ENCODE results near the gene OBP2B. TPM values are rescaled to one million over a fixed set of nuclear protein-coding genes. Genes with fewer than 3 reads are reported as not detected.
"Not testable (repeated sequence)": the region's sequence is repeated elsewhere in the genome, so short reads cannot be mapped to it uniquely, and the experiment has no call there.

OBP2B gene
- total RNA-seq, 1 experiment from 2014 or later: not detected

DNA sequence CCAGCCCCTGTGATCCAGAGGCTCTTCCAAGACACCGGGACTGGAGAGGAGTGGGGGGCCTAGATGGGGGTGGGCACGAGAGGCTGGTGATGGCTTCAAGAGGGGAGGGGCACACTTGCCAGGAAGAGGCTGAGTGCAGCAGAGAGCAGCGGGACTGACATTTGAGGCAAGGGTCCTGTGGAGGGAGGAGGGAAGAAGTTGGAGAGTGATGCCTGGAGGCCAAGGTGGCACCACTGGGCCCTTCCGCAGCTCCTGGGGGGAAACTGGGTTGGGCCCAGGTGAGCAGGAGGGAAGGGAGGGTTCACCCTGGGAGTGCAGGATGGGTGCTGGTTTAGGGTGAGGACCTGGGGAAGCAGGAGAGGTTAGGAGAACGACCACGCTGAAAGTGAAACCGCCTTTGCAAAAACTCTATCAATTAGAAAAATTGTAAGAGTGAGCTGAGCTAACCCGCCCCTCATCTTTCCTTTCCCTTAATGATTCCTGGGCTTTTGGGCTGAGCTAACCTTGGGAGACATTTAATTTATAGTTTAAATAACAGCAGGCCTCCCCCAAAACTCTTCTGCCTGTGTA, 39.8 kb upstream of the OBP2B start:
- DNase-seq (ENCODE audit: low read depth in 1 of 2, low spot score in 2 of 2): no peak
- H3K4me1 ChIP-seq (replicated peaks): no peaks in the 10 kb centered on the region
- no peak overlapping the region for H3K4me3 ChIP-seq
- peaks cover 35% of the 10 kb centered on the region for H3K27me3 ChIP-seq (replicated peaks)
- no peaks in the 10 kb centered on the region for H3K36me3 ChIP-seq
- H3K27ac ChIP-seq: no peak overlapping the region
- no peaks in the 10 kb centered on the region for H3K9me3 ChIP-seq (replicated peaks)

DNA sequence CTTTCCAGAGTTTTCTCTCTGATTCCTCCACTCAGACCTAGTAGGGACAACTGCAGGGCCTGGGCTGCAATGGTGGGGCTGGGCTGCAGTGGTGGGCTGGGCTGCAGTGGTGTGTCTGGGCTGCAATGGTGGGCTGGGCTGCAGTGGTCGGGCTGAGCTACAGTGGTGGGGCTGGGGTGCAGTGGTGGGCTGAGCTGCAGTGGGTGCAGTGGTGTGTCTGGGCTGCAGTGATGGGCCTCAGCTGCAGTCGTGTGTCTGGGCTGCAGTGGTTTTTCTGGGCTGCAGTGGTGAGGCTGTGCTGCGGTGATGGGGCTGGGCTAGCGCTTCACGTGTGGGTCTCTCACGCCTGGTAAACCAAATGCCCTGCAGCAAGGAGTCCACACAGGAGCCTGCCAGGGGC, 38.6 kb upstream of the OBP2B start:
- H3K36me3 ChIP-seq: no peaks in the 10 kb centered on the region
- no peak for DNase-seq (ENCODE audit: low read depth in 1 of 2, low spot score in 2 of 2)
- H3K9me3 ChIP-seq (replicated peaks): no peaks in the 10 kb centered on the region
- H3K27ac ChIP-seq: no peak overlapping the region
- no peaks in the 10 kb centered on the region for H3K4me1 ChIP-seq (replicated peaks)
- H3K27me3 ChIP-seq (replicated peaks): peaks cover 39% of the 10 kb centered on the region
- no peak overlapping the region for H3K4me3 ChIP-seq

DNA sequence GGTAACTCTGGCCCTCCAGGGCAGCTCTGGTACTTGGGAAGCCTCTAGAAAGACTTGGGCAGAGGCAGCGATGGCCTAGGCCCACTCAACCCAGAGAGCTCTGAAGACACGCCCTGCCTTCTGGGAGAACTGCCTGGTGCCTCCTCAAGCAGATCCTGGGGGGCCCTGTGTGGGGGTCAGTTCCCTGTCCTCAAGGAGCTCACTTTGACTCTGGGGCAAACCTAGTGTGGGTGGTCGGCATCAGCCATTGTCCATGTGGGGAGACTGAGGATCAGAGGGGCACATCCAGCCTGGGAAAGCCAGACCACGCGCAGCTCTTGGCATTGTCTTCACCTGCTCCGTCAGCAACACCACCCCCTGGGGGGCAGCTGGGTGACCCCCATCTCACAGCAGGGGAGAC, 37.9 kb upstream of the OBP2B start:
- no peak overlapping the region for H3K27ac ChIP-seq
- no peak for DNase-seq (ENCODE audit: low read depth in 1 of 2, low spot score in 2 of 2)
- H3K9me3 ChIP-seq (replicated peaks): no peaks in the 10 kb centered on the region
- H3K27me3 ChIP-seq (replicated peaks): peaks cover 43% of the 10 kb centered on the region
- H3K36me3 ChIP-seq: no peaks in the 10 kb centered on the region
- no peaks in the 10 kb centered on the region for H3K4me1 ChIP-seq (replicated peaks)
- no peak overlapping the region for H3K4me3 ChIP-seq

DNA sequence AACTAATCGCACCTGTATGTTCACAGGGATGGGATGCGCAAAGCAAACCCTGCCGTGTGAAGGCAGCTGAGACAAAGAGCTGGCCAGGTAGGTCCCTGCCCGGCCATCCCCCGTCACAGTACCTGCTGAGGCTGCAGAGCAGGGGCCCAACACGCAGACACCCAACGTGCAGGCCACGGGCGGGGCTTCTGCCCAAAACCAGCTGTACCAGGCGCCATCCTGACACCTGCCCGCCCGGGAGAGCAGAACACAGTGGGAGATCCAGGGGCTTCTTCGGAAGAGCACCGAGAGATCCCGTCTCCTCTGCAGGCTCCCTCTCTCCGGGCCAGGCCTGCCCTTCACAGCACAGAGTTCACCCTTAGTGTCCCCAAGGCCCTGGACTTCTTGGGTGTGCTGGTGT, 37.5 kb upstream of the OBP2B start:
- Histone ChIP-seq H3K4me1 (replicated peaks) (no peaks in the 10 kb centered on the region), H3K9me3 (replicated peaks) (no peaks in the 10 kb centered on the region), H3K36me3 (no peaks in the 10 kb centered on the region), H3K27ac (no peak overlapping the region), H3K4me3 (no peak overlapping the region), H3K27me3 (replicated peaks) (peaks cover 46% of the 10 kb centered on the region)
- DNase-seq (ENCODE audit: low read depth in 1 of 2, low spot score in 2 of 2): no peak

DNA sequence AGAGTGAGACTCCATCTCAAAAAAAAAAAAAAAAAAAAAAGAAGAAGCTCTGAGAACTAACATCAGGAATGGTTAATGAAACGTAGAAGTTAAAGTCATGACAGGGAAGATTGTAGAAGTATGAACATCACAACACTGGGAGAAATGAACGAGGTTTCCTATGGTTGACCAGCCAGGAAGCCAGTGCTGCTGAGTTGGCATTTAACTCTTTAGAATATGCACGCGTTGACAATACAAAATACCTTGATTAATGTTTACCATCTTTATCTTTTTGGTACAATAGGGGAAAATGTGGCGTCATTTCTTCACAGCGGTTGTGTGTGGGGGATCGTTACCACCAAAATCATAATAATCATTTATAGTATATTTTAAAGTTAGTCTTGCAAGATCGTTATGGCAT, 33.9 kb upstream of the OBP2B start:
- no peaks in the 10 kb centered on the region for H3K36me3 ChIP-seq
- peaks cover 24% of the 10 kb centered on the region for H3K27me3 ChIP-seq (replicated peaks)
- no peak for DNase-seq (ENCODE audit: low read depth in 1 of 2, low spot score in 2 of 2)
- no peaks in the 10 kb centered on the region for H3K4me1 ChIP-seq (replicated peaks)
- no peaks in the 10 kb centered on the region for H3K9me3 ChIP-seq (replicated peaks)
- no peak overlapping the region for H3K27ac ChIP-seq
- H3K4me3 ChIP-seq: no peak overlapping the region

DNA sequence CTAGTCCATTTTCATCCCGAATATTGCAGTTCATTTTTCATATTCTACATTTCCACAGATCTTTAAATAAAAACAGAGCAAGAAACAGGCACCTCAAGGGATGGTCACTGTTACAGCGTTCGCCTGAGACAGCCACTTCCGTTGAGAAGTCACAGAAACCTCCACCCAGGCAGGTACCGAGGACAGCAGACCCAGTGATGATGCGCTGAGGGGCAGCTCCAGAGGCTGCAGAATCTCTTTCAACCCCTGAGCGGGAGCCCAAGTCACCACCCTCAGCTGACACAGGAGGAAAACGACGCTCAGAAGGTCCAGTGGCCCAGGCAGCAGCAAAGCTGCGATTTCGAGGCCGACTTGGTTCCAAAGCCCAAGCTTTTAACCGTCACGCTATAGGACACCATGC, 33.2 kb upstream of the OBP2B start:
- peaks cover 22% of the 10 kb centered on the region for H3K27me3 ChIP-seq (replicated peaks)
- no peak overlapping the region for H3K4me3 ChIP-seq
- H3K36me3 ChIP-seq: no peaks in the 10 kb centered on the region
- DNase-seq (ENCODE audit: low read depth in 1 of 2, low spot score in 2 of 2): no peak
- no peaks in the 10 kb centered on the region for H3K4me1 ChIP-seq (replicated peaks)
- H3K27ac ChIP-seq: no peak overlapping the region
- no peaks in the 10 kb centered on the region for H3K9me3 ChIP-seq (replicated peaks)

GRCh38 chr9:133239533-133240090, 30.6 kb upstream of the OBP2B start:
- DNase-seq (ENCODE audit: low read depth in 1 of 2, low spot score in 2 of 2): no peak
- Histone ChIP-seq H3K36me3 (no peaks in the 10 kb centered on the region), H3K4me1 (replicated peaks) (no peaks in the 10 kb centered on the region), H3K9me3 (replicated peaks) (no peaks in the 10 kb centered on the region), H3K27ac (no peak overlapping the region), H3K4me3 (no peak overlapping the region), H3K27me3 (replicated peaks) (peaks cover 15% of the 10 kb centered on the region)

DNA sequence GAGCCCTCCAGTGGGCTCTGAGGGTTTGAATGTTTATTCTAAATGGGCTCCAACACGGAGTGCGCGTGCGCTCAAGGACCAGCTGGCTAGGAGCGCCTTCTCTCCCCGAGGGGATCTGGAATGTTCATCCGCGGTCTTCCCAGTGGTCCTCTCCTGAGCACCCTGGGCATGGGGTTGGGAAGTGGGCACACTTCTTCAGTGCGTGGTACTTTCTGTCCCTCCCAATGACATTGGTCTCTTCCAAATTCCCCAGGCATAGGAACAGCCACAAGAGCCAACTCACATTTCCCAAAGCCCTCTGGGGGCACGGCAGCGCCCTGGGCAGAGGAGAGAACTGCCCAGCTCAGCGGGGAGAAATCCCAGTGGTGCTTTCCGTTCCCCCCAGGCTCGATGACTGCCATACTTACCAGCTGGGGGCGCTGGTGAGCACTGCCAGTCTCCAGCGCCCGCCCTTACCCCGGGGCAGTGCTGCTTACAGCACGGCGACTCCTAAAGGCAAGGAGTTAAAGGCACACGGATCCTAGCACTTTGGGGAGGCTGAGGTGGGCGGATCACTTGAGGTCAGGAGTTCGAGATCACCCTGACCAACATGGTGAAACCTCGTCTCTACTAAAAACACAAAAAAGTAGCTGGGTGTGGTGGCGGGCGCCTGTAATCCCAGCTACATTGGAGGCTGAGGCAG, 29.9 kb upstream of the OBP2B start:
- no peak overlapping the region for H3K27ac ChIP-seq
- no peaks in the 10 kb centered on the region for H3K4me1 ChIP-seq (replicated peaks)
- DNase-seq (ENCODE audit: low read depth in 1 of 2, low spot score in 2 of 2): peak in 1 of 2 experiments; percentile 6
- H3K36me3 ChIP-seq: no peaks in the 10 kb centered on the region
- H3K4me3 ChIP-seq: no peak overlapping the region
- no peaks in the 10 kb centered on the region for H3K9me3 ChIP-seq (replicated peaks)
- peaks cover 12% of the 10 kb centered on the region for H3K27me3 ChIP-seq (replicated peaks)

DNA sequence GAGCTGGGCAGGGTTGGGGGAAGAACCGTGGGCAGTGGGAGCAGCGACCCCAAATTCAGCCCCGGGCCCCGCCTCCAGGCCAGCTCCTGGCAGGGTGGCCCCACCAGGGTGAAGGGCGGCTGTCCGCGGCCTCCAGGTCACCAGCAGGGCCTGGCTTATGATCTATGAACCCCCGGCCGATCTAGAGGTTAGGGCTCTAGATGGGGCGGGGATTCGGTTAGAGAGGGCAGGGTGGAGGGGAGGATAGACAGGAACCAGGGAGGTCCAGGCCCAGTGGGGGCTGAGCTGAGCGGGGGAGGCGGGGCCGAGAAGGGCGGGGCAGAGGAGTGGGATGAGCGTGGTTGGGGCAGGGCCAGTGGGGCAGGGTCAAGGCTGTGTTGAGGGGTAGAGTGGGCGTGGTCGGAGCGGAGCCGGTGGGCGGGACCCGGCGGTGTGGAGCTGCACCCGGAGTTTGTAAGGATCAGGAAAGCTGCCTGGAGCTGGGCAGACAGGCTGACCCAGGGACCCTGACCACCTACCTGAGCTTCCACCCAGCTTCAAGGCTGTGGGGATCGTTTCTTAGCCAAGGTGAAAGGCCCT, 29.3 kb upstream of the OBP2B start:
- H3K36me3 ChIP-seq: no peaks in the 10 kb centered on the region
- DNase-seq (ENCODE audit: low read depth in 1 of 2, low spot score in 2 of 2): no peak
- H3K27me3 ChIP-seq (replicated peaks): peaks cover 6% of the 10 kb centered on the region; the same call in 1 of the 2 replicates
- no peaks in the 10 kb centered on the region for H3K9me3 ChIP-seq (replicated peaks)
- no peak overlapping the region for H3K4me3 ChIP-seq
- H3K27ac ChIP-seq: no peak overlapping the region
- H3K4me1 ChIP-seq (replicated peaks): no peaks in the 10 kb centered on the region

GRCh38 chr9:133237035-133237731, 28.1 kb upstream of the OBP2B start:
- peak in 1 of 2 experiments; percentile 55 for DNase-seq (ENCODE audit: low read depth in 1 of 2, low spot score in 2 of 2)
- Histone ChIP-seq H3K4me3 (no peak overlapping the region), H3K9me3 (replicated peaks) (no peaks in the 10 kb centered on the region), H3K4me1 (replicated peaks) (no peaks in the 10 kb centered on the region), H3K27me3 (replicated peaks) (peaks cover 4% of the 10 kb centered on the region; the same call in 1 of the 2 replicates), H3K27ac (no peak overlapping the region), H3K36me3 (no peaks in the 10 kb centered on the region)

DNA sequence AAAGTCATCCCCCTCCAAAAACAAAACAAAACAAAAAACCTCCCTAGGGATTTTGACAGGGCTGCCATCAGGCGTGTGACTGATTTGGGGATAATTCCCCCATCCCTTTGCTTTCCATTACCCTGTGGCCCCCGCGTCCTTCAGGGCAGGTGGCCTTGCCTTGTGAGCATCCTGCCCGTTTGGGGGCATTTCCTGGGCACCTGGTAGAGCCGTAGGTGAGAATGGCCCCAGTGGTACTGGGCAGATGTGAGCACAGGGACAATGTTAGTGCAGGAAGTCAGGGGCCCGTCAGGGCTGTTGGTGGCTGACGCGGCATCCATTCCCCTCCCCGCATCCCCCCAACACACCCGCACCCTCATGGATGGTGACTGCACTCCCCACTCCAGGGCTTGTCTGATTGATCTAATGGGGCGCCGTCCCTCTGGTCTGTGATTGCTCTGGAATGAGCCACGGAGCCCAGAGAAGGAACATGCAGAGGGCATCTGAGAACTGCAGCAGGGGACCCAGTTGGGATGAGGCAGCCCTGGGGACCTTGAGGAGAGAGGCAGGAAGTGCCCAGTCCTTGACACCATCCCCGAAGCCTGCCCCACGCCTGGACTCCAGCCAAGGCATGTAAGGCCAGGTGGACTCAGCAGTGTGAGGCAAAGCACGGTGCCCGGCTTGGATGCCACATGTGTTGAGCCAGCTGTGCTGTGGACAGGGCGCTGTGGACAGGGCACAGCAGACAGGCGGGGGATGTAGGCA, 27.4 kb upstream of the OBP2B start:
- not testable (repeated sequence) for H3K27ac ChIP-seq; H3K36me3 ChIP-seq; H3K9me3 ChIP-seq (replicated peaks); H3K27me3 ChIP-seq (replicated peaks); H3K4me3 ChIP-seq; H3K4me1 ChIP-seq (replicated peaks); DNase-seq (ENCODE audit: low read depth in 1 of 2, low spot score in 2 of 2)

- Histone ChIP-seq H3K27ac (no peak overlapping the region), H3K36me3 (no peaks in the 10 kb centered on the region), H3K4me1 (replicated peaks) (no peaks in the 10 kb centered on the region), H3K9me3 (replicated peaks) (no peaks in the 10 kb centered on the region), H3K27me3 (replicated peaks) (no peaks in the 10 kb centered on the region), H3K4me3 (no peak overlapping the region)
- no peak for DNase-seq (ENCODE audit: low read depth in 1 of 2, low spot score in 2 of 2)
Observed at GRCh38 chr9:133235549-133236222, 26.6 kb upstream of the OBP2B start.
